A549 (cell line): Measurements from ENCODE around the gene GAL.

Source experiments
- CEBPB ChIP-seq, 2 experiments: fragments of >200 bp in 1 of 2; sonication (Bioruptor Twin) in 1 of 2; formaldehyde crosslinking in 1 of 2; IDR thresholded peaks; 2 replicates each; pipeline ENCODE4 v1.6.1; 2012 to 2016
- CHD2 ChIP-seq: fragments of 150-350 bp; IDR thresholded peaks from 2 replicates; pipeline ENCODE4 v1.6.1; 2014; ENCODE audit warnings: low read length; ENCODE audit not compliant: partially characterized antibody
- CTCF ChIP-seq: fragments of >200 bp; sonication (Bioruptor Twin); formaldehyde crosslinking; IDR thresholded peaks from 3 replicates; pipeline ENCODE4 v1.5.1; 2016
- NR3C1 ChIP-seq: fragments of >200 bp; sonication (Bioruptor Twin); formaldehyde crosslinking; IDR thresholded peaks from 3 replicates; pipeline ENCODE4 v1.6.1; 2017
- POLR2A ChIP-seq: IDR thresholded peaks from 2 replicates; pipeline ENCODE4 v1.6.1; 2012; ENCODE audit warnings: mild to moderate bottlenecking, low read length
- RAD21 ChIP-seq, 2 experiments: fragments of >200 bp in 1 of 2; sonication (Bioruptor Twin) in 1 of 2; formaldehyde crosslinking in 1 of 2; IDR thresholded peaks in 1 of 2; conservative IDR thresholded peaks in 1 of 2; 2 replicates in 1 of 2; 3 replicates in 1 of 2; pipeline ENCODE4 v1.6.1; 2012 to 2018; ENCODE audit warnings: inconsistent platforms in 1 of 2
- RCOR1 ChIP-seq: fragments of 150-350 bp; IDR thresholded peaks from 2 replicates; pipeline ENCODE4 v1.6.1; 2014; ENCODE audit warnings: antibody characterized with exemption, low read length, low read depth
- REST ChIP-seq: fragments of 200-600 bp; sonication (generic); IDR thresholded peaks from 2 replicates; pipeline ENCODE4 v1.6.1; 2016; ENCODE audit warnings: antibody characterized with exemption, mild to moderate bottlenecking, moderate library complexity
- RFX5 ChIP-seq: fragments of 450-650 bp; IDR thresholded peaks from 2 replicates; pipeline ENCODE4 v1.7.1; 2014; ENCODE audit warnings: antibody characterized with exemption, mild to moderate bottlenecking, moderate library complexity
- RNF2 ChIP-seq: fragments of 200-600 bp; sonication (generic); IDR thresholded peaks from 2 replicates; pipeline ENCODE4 v1.6.1; 2016; ENCODE audit warnings: low read depth, mild to moderate bottlenecking, antibody characterized with exemption, moderate library complexity, borderline replicate concordance
- SMC3 ChIP-seq: fragments of >200 bp; sonication (Bioruptor Twin); formaldehyde crosslinking; IDR thresholded peaks from 3 replicates; pipeline ENCODE4 v1.6.1; 2018; ENCODE audit warnings: inconsistent platforms
- TF ChIP-seq, protein P1 (sequence below): IDR thresholded peaks from 2 replicates; pipeline ENCODE4 v1.6.1; 2012
- TF ChIP-seq, protein P2 (sequence below): IDR thresholded peaks from 2 replicates; pipeline ENCODE4 v1.6.1; 2012

- TF ChIP-seq REST (no peak), SMC3 (no peak), POLR2A (no peak), CTCF (no peak), RCOR1 (no peak), CEBPB (IDR thresholded peaks at IDR 0.05) (no peak), NR3C1 (no peak), CHD2 (no peak), RNF2 (no peak), RAD21 (conservative IDR thresholded peaks at IDR 0.05 in 1 of 2, IDR thresholded peaks at IDR 0.05 in 1 of 2) (no peak), RFX5 (no peak)
- TF ChIP-seq, protein P1, sequence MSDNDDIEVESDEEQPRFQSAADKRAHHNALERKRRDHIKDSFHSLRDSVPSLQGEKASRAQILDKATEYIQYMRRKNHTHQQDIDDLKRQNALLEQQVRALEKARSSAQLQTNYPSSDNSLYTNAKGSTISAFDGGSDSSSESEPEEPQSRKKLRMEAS, result no peak
- TF ChIP-seq, protein P2, sequence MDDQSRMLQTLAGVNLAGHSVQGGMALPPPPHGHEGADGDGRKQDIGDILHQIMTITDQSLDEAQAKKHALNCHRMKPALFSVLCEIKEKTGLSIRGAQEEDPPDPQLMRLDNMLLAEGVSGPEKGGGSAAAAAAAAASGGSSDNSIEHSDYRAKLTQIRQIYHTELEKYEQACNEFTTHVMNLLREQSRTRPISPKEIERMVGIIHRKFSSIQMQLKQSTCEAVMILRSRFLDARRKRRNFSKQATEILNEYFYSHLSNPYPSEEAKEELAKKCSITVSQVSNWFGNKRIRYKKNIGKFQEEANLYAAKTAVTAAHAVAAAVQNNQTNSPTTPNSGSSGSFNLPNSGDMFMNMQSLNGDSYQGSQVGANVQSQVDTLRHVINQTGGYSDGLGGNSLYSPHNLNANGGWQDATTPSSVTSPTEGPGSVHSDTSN, result no peak
Observed at GRCh38 chr11:68678031-68678441, 6.3 kb upstream of the GAL start.
